Measurements from ENCODE around the gene GNAI3.

GNAI3 gene

DNA sequence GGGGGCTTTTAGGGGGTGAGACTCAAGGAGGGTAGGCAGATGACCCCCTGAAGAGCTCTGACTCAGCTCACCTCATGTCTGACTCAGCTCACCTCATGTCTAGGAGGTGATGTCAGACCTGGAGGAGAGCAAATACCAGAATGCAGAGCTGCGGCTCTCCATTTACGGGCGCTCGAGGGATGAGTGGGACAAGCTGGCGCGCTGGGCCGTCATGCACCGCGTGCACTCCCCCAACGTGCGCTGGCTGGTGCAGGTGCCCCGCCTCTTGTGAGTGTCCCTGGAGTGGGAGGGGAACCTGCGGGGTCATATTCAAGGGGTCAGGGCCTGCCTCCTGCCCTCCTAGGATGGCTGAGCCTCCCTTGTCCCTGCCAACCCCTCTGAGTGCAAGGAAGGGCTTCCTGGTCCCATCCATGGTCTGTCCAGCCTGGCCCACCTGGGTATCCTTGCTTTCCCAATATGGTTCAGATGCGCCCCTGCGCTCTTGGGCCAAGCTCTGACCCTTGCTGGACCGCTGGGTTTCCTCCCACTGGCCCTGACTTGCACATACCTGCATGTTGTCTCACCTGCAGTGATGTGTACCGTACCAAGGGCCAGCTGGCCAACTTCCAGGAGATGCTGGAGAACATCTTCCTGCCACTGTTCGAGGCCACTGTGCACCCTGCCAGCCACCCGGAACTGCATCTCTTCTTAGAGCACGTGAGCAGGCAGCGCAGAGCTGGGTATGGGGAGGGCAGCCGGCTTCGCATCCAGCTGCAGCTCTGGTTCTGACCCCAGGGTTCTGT lies 80.3 kb downstream of the GNAI3 start:
- TF ChIP-seq, protein P1, sequence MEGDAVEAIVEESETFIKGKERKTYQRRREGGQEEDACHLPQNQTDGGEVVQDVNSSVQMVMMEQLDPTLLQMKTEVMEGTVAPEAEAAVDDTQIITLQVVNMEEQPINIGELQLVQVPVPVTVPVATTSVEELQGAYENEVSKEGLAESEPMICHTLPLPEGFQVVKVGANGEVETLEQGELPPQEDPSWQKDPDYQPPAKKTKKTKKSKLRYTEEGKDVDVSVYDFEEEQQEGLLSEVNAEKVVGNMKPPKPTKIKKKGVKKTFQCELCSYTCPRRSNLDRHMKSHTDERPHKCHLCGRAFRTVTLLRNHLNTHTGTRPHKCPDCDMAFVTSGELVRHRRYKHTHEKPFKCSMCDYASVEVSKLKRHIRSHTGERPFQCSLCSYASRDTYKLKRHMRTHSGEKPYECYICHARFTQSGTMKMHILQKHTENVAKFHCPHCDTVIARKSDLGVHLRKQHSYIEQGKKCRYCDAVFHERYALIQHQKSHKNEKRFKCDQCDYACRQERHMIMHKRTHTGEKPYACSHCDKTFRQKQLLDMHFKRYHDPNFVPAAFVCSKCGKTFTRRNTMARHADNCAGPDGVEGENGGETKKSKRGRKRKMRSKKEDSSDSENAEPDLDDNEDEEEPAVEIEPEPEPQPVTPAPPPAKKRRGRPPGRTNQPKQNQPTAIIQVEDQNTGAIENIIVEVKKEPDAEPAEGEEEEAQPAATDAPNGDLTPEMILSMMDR (IDR thresholded peaks at IDR 0.05; ENCODE audit: insufficient read depth, low read depth, low read length, missing control alignments) = no peak
- DNase-seq (ENCODE audit: low read depth) = peak; percentile 72
- no peak overlapping the region for H3K4me3 ChIP-seq (ENCODE audit: low read length)

DNA sequence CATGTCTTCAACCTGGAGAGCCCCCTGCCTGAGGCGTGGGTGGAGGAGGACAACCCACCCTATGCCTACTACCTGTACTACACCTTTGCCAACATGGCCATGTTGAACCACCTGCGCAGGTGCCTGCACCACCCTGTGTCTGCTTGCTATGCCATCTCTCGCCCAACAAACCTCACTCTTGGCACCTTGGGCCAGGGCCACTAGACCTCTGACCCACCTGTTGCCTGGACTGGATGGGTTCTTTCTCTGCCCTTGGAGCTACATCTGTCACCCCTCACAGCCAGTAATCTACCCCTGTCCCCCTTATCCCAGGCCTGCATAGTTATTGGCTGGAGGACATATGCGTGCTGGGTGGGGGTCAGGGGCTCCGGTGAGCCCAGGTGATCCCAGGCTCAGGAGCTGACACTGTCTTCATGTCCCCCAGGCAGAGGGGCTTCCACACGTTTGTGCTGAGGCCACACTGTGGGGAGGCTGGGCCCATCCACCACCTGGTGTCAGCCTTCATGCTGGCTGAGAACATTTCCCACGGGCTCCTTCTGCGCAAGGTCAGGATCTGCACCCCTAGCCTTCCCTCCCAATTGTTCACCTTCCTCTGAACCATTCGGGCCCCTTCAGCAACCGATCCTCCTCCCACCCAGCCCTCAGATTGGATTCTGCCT lies 81.1 kb downstream of the GNAI3 start:
- no peak overlapping the region for H3K4me3 ChIP-seq (ENCODE audit: low read length)
- TF ChIP-seq, protein P1 (IDR thresholded peaks at IDR 0.05; ENCODE audit: insufficient read depth, low read depth, low read length, missing control alignments) = no peak
- DNase-seq (ENCODE audit: low read depth) = no peak

DNA sequence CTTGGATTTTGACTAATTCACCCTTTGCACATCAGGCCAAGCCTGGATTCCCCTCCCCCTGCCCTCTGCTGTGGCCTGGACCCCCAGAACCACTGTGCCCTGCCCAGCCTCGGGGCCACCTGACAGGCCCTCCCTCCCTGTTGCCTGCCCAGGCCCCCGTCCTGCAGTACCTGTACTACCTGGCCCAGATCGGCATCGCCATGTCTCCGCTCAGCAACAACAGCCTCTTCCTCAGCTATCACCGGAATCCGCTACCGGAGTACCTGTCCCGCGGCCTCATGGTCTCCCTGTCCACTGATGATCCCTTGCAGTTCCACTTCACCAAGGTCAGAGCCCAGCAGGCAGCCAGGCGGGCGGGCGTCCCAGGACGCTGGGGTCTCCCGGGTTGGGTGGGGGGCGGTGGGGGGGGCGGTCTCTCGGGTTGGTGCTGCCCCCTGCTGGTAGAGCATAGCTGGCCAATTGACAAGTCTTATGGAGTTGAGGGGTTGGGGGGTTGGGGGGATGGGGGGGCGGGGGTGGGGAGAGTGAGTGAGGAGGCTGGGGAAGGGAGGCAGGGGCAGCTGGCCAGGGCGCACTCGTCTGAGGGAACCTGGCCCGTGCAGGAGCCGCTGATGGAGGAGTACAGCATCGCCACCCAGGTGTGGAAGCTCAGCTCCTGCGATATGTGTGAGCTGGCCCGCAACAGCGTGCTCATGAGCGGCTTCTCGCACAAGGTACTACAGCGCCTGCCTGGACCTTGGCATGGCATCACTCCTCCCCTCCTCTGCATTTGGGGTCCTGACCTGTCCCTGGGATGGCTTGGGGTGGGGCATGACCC lies 81.9 kb downstream of the GNAI3 start:
- no peak for DNase-seq (ENCODE audit: low read depth)
- H3K4me3 ChIP-seq (ENCODE audit: low read length) = no peak overlapping the region
- TF ChIP-seq, protein P1 (IDR thresholded peaks at IDR 0.05; ENCODE audit: insufficient read depth, low read depth, low read length, missing control alignments) = peak; percentile 24

DNA sequence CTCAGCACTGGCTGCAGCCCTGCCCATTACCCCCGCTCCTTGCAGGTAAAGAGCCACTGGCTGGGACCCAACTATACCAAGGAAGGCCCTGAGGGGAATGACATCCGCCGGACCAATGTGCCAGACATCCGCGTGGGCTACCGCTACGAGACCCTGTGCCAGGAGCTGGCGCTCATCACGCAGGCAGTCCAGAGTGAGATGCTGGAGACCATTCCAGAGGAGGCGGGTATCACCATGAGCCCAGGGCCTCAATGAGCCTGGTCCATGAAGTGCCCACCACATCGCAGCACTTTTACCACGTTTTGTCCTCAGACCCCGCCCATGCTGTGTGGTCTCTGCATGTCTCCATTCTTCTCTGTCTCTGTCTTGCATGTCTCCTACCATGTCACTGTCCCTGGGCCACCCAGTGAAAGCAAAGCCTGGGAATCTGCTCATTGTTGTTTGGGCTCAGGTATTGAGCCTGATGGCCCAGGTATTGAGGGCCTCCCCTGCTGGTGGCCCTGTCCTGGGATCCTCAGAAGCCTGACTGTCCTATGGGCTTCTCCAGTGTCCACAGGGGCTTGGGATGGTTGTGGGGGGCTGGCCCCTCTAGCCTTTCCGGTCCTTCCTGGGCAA lies 82.6 kb downstream of the GNAI3 start:
- no peak overlapping the region for H3K4me3 ChIP-seq (ENCODE audit: low read length)
- no peak for DNase-seq (ENCODE audit: low read depth)
- TF ChIP-seq, protein P1 (IDR thresholded peaks at IDR 0.05; ENCODE audit: insufficient read depth, low read depth, low read length, missing control alignments) = no peak

DNA sequence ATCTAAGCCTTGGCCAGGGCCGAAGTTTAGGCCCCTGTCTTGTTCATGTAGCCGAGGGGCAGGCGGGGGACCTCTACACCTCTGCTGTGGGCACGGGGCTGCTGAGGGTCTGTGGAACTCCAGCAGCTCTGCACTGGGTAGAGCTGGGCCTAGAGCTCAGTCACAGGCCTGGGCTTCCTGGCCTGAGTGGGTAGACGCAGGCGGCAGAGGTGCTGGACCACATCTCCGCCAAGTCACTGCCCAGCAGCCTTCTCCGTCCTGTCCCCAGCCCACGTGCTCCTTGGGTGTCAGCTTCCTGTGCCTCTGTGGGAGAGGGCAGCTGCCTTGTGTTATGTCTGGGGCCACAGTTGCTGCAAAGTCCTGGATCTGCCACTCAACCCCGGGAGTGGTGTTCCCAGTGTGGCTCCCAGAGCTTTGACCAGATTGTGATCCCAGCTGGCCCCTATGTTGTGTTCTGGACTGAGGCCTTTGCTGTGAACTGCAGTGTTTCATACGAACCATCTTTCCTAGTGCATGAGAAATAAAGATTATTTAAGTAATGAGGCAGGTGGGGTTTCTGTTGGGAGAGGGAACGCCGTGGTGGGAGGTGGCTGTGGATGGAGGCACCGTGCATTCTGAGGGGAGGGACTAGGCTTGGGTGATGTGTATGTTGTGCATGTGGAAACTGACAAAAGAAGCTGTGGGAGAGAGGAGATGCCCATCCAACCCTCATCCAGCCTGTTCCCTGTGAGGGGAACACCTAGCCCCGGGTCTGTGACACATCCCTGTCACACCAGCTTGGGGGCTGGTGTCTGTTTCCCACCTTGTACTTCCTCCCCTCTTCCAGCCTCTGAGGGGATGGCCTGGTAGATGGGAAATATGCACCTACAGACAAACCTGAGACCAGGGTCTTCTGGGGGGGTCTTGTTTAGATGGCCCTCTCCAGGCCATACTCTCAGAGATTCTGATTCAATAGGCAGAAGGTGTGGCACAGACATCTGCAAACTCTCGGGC lies 83.4 kb downstream of the GNAI3 start:
- TF ChIP-seq, protein P1 (IDR thresholded peaks at IDR 0.05; ENCODE audit: insufficient read depth, low read depth, low read length, missing control alignments) = no peak
- DNase-seq (ENCODE audit: low read depth) = no peak
- H3K4me3 ChIP-seq (ENCODE audit: low read length) = no peak overlapping the region
